GM19397 (cell line): Measurements from ENCODE around the gene ANKRD44.

Experiments used
- ATAC-seq: cut with Tn5 transposase; IDR thresholded peaks from one replicate; pipeline ENCODE4 v1.9.1; 2021; ENCODE audit warnings: mild to moderate bottlenecking, moderate library complexity; ENCODE audit not compliant: unreplicated experiment

Gene ANKRD44

GRCh38 chr2:197156771-197157170, 153.8 kb downstream of the ANKRD44 start:
- no peak for ATAC-seq

- ATAC-seq: peak; percentile 87
These were observed 157.9 kb downstream of the ANKRD44 start for GRCh38 chr2:197152451-197153228.

GRCh38 chr2:197149546-197149945, 161.0 kb downstream of the ANKRD44 start:
- ATAC-seq: no peak

- ATAC-seq: no peak
These were observed 162.2 kb downstream of the ANKRD44 start for GRCh38 chr2:197148401-197148800.

- ATAC-seq: no peak
These were observed 162.6 kb downstream of the ANKRD44 start for GRCh38 chr2:197147942-197148341.

GRCh38 chr2:197146995-197147394, 163.6 kb downstream of the ANKRD44 start:
- no peak for ATAC-seq

GRCh38 chr2:197145471-197146056, 165.0 kb downstream of the ANKRD44 start:
- ATAC-seq: peak; percentile 94

GRCh38 chr2:197144183-197144582, 166.4 kb downstream of the ANKRD44 start:
- ATAC-seq: no peak

- no peak for ATAC-seq
These were observed 168.7 kb downstream of the ANKRD44 start for GRCh38 chr2:197141702-197142473.

- ATAC-seq: no peak
These were observed 170.5 kb downstream of the ANKRD44 start for GRCh38 chr2:197140045-197140444.

GRCh38 chr2:197138506-197138905, 172.1 kb downstream of the ANKRD44 start:
- no peak for ATAC-seq

GRCh38 chr2:197137826-197138477, 172.6 kb downstream of the ANKRD44 start:
- no peak for ATAC-seq

GRCh38 chr2:197137231-197137630, 173.3 kb downstream of the ANKRD44 start:
- ATAC-seq: no peak

- ATAC-seq: no peak
These were observed 174.1 kb downstream of the ANKRD44 start for GRCh38 chr2:197136452-197136851.

- ATAC-seq: no peak
These were observed 174.8 kb downstream of the ANKRD44 start for GRCh38 chr2:197135806-197136205.

GRCh38 chr2:197134206-197134605, 176.4 kb downstream of the ANKRD44 start:
- ATAC-seq: no peak

- ATAC-seq: peak; percentile 70
These were observed 179.1 kb downstream of the ANKRD44 start for GRCh38 chr2:197131558-197131855.

- ATAC-seq: peak; percentile 65
These were observed 180.3 kb downstream of the ANKRD44 start for GRCh38 chr2:197130318-197130717.

GRCh38 chr2:197128897-197129296, 181.7 kb downstream of the ANKRD44 start:
- ATAC-seq: no peak

- ATAC-seq: no peak
These were observed 182.5 kb downstream of the ANKRD44 start for GRCh38 chr2:197128126-197128525.

- no peak for ATAC-seq
These were observed 183.8 kb downstream of the ANKRD44 start for GRCh38 chr2:197126630-197127352.
